ENCODE measurements around the gene SLIT3.

GRCh38 chr5:169127431-169127830, 173.5 kb downstream of the SLIT3 start:
- no peak for TF ChIP-seq PATZ1 (CRISPR knock-in tag; IDR thresholded peaks at IDR 0.05; ENCODE audit: borderline replicate concordance)
- no peak for TF ChIP-seq ZFP3 (CRISPR knock-in tag; IDR thresholded peaks at IDR 0.05)
- TF ChIP-seq CREB5 (CRISPR knock-in tag; IDR thresholded peaks at IDR 0.05; ENCODE audit: low read depth) = no peak
- TF ChIP-seq ZFP30 (CRISPR knock-in tag; IDR thresholded peaks at IDR 0.05) = no peak
- no peak for TF ChIP-seq ARNTL (CRISPR knock-in tag; IDR thresholded peaks at IDR 0.05; ENCODE audit: borderline replicate concordance, low read depth)

All from SK-N-SH treated with all-trans-retinoic acid at 6 μM for 48 hours (cell line).